KMS-11 (cell line): ENCODE measurements around the gene LRTM1.

Experiments used
- H2AFZ ChIP-seq: fragments of 200-600 bp; sonication (generic); 2 replicates; pipeline ENCODE4 v1.6.1; 2016; ENCODE audit warnings: antibody characterized with exemption, mixed run types, low read depth
- H3K27ac ChIP-seq: fragments of 200-600 bp; sonication (generic); 2 replicates; pipeline ENCODE4 v1.6.1; 2016; ENCODE audit warnings: mild to moderate bottlenecking, mixed run types
- H3K27me3 ChIP-seq: fragments of 200-600 bp; sonication (generic); 2 replicates; pipeline ENCODE4 v1.6.1; 2017; ENCODE audit warnings: mild to moderate bottlenecking, low read depth, mixed run types, moderate library complexity; ENCODE audit not compliant: insufficient read depth
- H3K36me3 ChIP-seq: fragments of 200-600 bp; sonication (generic); 2 replicates; pipeline ENCODE4 v1.6.1; 2017; ENCODE audit warnings: mild to moderate bottlenecking, mixed run types; ENCODE audit not compliant: insufficient read depth
- H3K4me1 ChIP-seq: fragments of 200-600 bp; sonication (generic); 2 replicates; pipeline ENCODE4 v1.6.1; 2016; ENCODE audit warnings: mild to moderate bottlenecking, low read depth, mixed run types; ENCODE audit not compliant: poor library complexity, severe bottlenecking
- H3K4me2 ChIP-seq: fragments of 200-600 bp; sonication (generic); 2 replicates; pipeline ENCODE4 v1.7.0; 2016; ENCODE audit warnings: mild to moderate bottlenecking, mixed run types
- H3K4me3 ChIP-seq: fragments of 200-600 bp; sonication (generic); IDR thresholded peaks from 2 replicates; pipeline ENCODE4 v1.6.1; 2017; ENCODE audit warnings: low read depth, low read length, mixed read lengths; ENCODE audit not compliant: insufficient read depth
- H3K79me2 ChIP-seq: fragments of 200-600 bp; sonication (generic); 2 replicates; pipeline ENCODE4 v1.6.1; 2016; ENCODE audit warnings: low read depth, mixed run types; ENCODE audit not compliant: insufficient read depth
- H3K9ac ChIP-seq: fragments of 200-600 bp; sonication (generic); 2 replicates; pipeline ENCODE4 v1.6.1; 2016; ENCODE audit warnings: mild to moderate bottlenecking, mixed run types
- H4K20me1 ChIP-seq: fragments of 200-600 bp; sonication (generic); 2 replicates; pipeline ENCODE4 v1.6.1; 2016; ENCODE audit warnings: mild to moderate bottlenecking, mixed run types; ENCODE audit not compliant: insufficient read depth
- TF ChIP-seq, protein P1 (sequence below): fragments of 200-600 bp; sonication (generic); conservative IDR thresholded peaks from 2 replicates; pipeline ENCODE4 v1.6.1; 2017; ENCODE audit warnings: low read depth, mild to moderate bottlenecking, antibody characterized with exemption, low read length, moderate library complexity, mixed read lengths

Gene LRTM1

DNA sequence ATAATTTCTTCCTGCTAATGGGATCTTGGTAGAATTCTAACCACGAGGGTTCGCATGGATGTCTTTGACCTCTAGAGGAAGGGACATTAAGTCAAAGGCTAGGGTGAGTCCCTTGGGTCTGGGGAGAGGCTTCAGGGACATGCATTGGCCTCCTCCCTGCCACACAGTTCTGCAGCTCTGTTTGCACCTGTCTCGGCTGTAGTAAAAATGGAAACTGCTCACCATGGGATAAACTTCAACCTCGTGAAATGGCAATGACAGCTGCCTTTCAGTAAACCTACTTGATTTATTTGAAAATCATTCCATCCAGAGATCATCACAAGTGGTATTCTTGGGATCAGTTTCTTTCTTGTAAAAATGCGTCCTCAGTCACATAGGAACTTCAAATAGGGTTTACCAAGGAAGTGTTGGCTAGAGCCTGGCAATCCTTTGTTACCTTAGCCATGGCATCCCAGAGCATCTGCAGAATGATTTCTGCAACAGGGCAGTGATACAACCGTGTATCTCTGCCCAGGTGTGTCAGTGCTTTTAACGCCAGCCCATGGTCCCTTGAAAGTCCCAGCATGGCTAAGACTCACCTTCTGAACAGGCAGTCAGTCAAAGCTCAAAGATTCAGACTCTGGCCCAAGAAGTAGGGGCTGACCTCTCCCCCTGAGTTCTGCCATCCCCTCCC is 14.0 kb upstream of the LRTM1 start:
- Histone ChIP-seq H3K4me1 (no peaks in the 10 kb centered on the region), H3K27me3 (no peaks in the 10 kb centered on the region)

DNA sequence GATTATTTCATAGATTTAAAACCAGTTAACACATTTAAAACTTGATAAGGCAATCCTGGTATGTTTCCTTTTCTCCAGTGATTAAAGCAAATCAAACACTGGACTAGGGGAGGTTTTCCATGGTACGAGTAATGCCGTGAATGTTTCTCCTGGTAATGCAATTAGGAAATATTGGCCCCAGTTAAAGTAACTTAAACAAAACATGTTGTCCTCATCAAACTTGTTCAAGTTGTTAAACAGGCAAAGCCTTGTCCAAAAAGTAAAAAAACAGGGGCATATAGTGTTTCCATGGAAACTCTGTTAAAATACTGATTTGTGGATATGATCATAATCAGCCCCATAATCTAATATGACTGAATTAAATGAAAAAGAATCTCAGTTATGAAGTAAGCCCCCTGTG is 13.1 kb upstream of the LRTM1 start:
- Histone ChIP-seq H3K27me3 (no peaks in the 10 kb centered on the region), H3K4me1 (no peaks in the 10 kb centered on the region), H3K36me3 (no peaks in the 10 kb centered on the region), H3K4me3 (no peak overlapping the region), H3K27ac (no peak overlapping the region), H3K79me2 (no peaks in the 10 kb centered on the region), H3K9ac (no peak overlapping the region), H4K20me1 (no peaks in the 10 kb centered on the region), H3K4me2 (no peak overlapping the region), H2AFZ (no peak overlapping the region)
- TF ChIP-seq, protein P1, sequence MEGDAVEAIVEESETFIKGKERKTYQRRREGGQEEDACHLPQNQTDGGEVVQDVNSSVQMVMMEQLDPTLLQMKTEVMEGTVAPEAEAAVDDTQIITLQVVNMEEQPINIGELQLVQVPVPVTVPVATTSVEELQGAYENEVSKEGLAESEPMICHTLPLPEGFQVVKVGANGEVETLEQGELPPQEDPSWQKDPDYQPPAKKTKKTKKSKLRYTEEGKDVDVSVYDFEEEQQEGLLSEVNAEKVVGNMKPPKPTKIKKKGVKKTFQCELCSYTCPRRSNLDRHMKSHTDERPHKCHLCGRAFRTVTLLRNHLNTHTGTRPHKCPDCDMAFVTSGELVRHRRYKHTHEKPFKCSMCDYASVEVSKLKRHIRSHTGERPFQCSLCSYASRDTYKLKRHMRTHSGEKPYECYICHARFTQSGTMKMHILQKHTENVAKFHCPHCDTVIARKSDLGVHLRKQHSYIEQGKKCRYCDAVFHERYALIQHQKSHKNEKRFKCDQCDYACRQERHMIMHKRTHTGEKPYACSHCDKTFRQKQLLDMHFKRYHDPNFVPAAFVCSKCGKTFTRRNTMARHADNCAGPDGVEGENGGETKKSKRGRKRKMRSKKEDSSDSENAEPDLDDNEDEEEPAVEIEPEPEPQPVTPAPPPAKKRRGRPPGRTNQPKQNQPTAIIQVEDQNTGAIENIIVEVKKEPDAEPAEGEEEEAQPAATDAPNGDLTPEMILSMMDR = no peak

More for the DNA sequence above, 14.0 kb upstream of the LRTM1 start:
- Histone ChIP-seq H3K4me3 (no peak overlapping the region), H3K27ac (no peak overlapping the region), H4K20me1 (no peaks in the 10 kb centered on the region), H3K4me2 (no peak overlapping the region), H3K36me3 (no peaks in the 10 kb centered on the region), H3K9ac (no peak overlapping the region), H3K79me2 (no peaks in the 10 kb centered on the region), H2AFZ (no peak overlapping the region)
- TF ChIP-seq, protein P1 = no peak

DNA sequence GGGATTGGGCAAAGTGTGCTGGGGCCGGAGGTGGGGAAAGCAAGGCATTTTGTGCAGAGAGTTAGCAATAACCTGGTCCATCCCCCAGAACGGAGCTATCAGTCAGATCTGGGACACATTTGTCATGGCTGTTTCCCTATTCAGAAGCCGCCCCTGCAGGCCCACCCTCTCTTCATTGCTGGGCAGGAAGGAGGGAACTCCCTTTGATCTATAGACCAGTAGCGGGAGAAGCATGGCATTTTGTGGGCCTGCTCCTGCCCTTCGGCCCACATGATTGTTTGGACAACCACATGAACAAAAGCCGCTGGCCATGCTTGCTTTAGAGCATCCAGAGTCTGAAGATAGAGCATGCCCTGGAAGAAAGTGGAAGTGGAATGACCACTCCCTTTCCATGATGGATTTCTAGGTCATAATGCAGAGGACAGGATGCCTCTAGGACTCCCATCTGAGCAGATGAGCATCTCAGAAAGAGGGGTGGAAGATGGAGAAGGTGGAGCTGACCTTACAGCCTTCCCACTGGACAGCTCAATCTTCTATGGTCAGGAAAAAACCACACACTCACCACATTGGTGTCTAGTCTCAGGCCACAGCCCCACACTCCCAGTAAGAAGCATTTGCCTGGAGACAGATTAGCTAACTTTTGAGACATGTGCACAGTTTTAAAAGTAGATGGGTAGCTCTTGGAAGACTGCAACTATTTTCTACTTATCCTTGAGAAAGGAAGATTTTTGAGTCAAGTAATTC is 11.9 kb upstream of the LRTM1 start:
- H3K4me3 ChIP-seq = no peak overlapping the region
- TF ChIP-seq, protein P1 = no peak

DNA sequence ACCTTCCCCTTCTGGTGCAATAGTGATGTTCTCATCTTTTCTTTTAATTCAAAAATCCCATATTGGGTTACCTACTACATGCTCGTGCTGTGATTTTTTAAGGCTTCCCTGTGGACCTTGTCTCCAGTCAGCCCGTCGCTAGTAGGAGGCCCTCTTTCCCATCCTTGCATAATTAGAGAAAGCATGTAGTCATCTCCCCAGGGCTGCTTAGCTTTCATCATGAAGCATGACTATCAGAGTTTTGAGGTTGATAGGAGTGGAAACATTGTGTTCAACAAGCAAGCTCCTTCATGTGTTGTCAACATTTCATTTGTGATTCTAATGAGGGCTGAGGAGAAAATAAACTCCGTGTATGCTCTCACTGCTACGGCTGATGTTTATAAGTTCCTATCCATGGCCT is 8.7 kb upstream of the LRTM1 start:
- Histone ChIP-seq H3K79me2 (no peaks in the 10 kb centered on the region), H3K4me2 (no peak overlapping the region), H3K9ac (no peak overlapping the region), H2AFZ (no peak overlapping the region), H4K20me1 (no peaks in the 10 kb centered on the region), H3K4me3 (no peak overlapping the region), H3K4me1 (no peaks in the 10 kb centered on the region), H3K36me3 (no peaks in the 10 kb centered on the region), H3K27me3 (no peaks in the 10 kb centered on the region), H3K27ac (no peak overlapping the region)
- TF ChIP-seq, protein P1 = no peak

More for the DNA sequence above, 11.9 kb upstream of the LRTM1 start:
- H3K4me2 ChIP-seq = no peak overlapping the region
- no peaks in the 10 kb centered on the region for H3K4me1 ChIP-seq
- no peak overlapping the region for H3K9ac ChIP-seq
- no peaks in the 10 kb centered on the region for H3K79me2 ChIP-seq
- H3K27ac ChIP-seq = no peak overlapping the region
- no peaks in the 10 kb centered on the region for H3K27me3 ChIP-seq
- H2AFZ ChIP-seq = no peak overlapping the region
- no peaks in the 10 kb centered on the region for H4K20me1 ChIP-seq
- H3K36me3 ChIP-seq = no peaks in the 10 kb centered on the region
